WTC11 (cell line): Measurements from ENCODE around the gene DCLK1. TPM values are rescaled to one million over a fixed set of nuclear protein-coding genes. Genes with fewer than 3 reads are reported as not detected.

ENCODE experiments used
- ATAC-seq: fragments of 200-7000 bp; cut with Tn5 transposase; 2 replicates; pipeline ENCODE4 v1.10.0; 2021; ENCODE audit warnings: mild to moderate bottlenecking, moderate library complexity
- CTCF ChIA-PET: fragments of 300-600 bp; sonication (Branson Sonifier 250); formaldehyde crosslinking; loops from one replicate; lab custom pipeline; 2021; ENCODE audit warnings: antibody characterized with exemption; lab: Charles Lee
- POLR2A ChIA-PET: fragments of 350-600 bp; sonication (Branson Sonifier 250); formaldehyde crosslinking; loops from one replicate; lab custom pipeline; 2021; ENCODE audit warnings: antibody characterized with exemption; lab: Charles Lee
- DNase-seq: peaks from one replicate; pipeline ENCODE4 v3.0.0; 2021; ENCODE audit warnings: low spot score
- H3K27ac Mint-ChIP-seq: 2 replicates; pipeline ENCODE4 v1.8.0; 2021; ENCODE audit warnings: mixed read lengths
- H3K27me3 Mint-ChIP-seq: 2 replicates; pipeline ENCODE4 v1.8.0; 2021; ENCODE audit warnings: low read depth, mild to moderate bottlenecking, moderate library complexity, mixed read lengths
- H3K36me3 Mint-ChIP-seq: 2 replicates; pipeline ENCODE4 v1.8.0; 2021; ENCODE audit warnings: mixed read lengths
- H3K4me1 Mint-ChIP-seq: 2 replicates; pipeline ENCODE4 v1.8.0; 2022; ENCODE audit warnings: mixed read lengths
- H3K4me3 Mint-ChIP-seq: 2 replicates; pipeline ENCODE4 v1.8.0; 2021; ENCODE audit warnings: mild to moderate bottlenecking, moderate library complexity, mixed read lengths
- H3K9me3 Mint-ChIP-seq: 2 replicates; pipeline ENCODE4 v1.8.0; 2021; ENCODE audit warnings: mixed read lengths
- AFF4 ChIP-seq: sonication (generic); formaldehyde crosslinking; IDR thresholded peaks from 2 replicates; pipeline ENCODE4 v1.8.1; 2023; ENCODE audit warnings: mild to moderate bottlenecking, missing genetic modification reagents, borderline replicate concordance
- ARID4B ChIP-seq: sonication (generic); formaldehyde crosslinking; IDR thresholded peaks from 2 replicates; pipeline ENCODE4 v1.8.0; 2023; ENCODE audit warnings: missing genetic modification reagents, mild to moderate bottlenecking, borderline replicate concordance
- EMX1 ChIP-seq: fragments of 250-450 bp; sonication (Bioruptor Pico); IDR thresholded peaks from 2 replicates; pipeline ENCODE4 v1.8.0; 2021; ENCODE audit warnings: mild to moderate bottlenecking
- FOXK1 ChIP-seq: sonication (generic); formaldehyde crosslinking; IDR thresholded peaks from 2 replicates; pipeline ENCODE4 v1.8.0; 2022; ENCODE audit warnings: mild to moderate bottlenecking, moderate library complexity, missing genetic modification reagents
- FOXP1 ChIP-seq: sonication (generic); formaldehyde crosslinking; IDR thresholded peaks from 2 replicates; pipeline ENCODE4 v1.8.0; 2022; ENCODE audit warnings: missing genetic modification reagents, mild to moderate bottlenecking, moderate library complexity, borderline replicate concordance
- KAT7 ChIP-seq: sonication (generic); formaldehyde crosslinking; IDR thresholded peaks from 2 replicates; pipeline ENCODE4 v1.8.1; 2023; ENCODE audit warnings: missing genetic modification reagents, mild to moderate bottlenecking, borderline replicate concordance
- MLX ChIP-seq: sonication (generic); formaldehyde crosslinking; IDR thresholded peaks from 2 replicates; pipeline ENCODE4 v1.8.1; 2023; ENCODE audit warnings: mild to moderate bottlenecking, missing genetic modification reagents, moderate library complexity
- NFYB ChIP-seq: sonication (generic); formaldehyde crosslinking; conservative IDR thresholded peaks from 2 replicates; pipeline ENCODE4 v1.8.0; 2022; ENCODE audit warnings: low read depth, missing genetic modification reagents
- PRDM15 ChIP-seq: sonication (generic); formaldehyde crosslinking; IDR thresholded peaks from 2 replicates; pipeline ENCODE4 v1.8.0; 2022; ENCODE audit warnings: missing genetic modification reagents
- USF1 ChIP-seq: sonication (generic); formaldehyde crosslinking; IDR thresholded peaks from 2 replicates; pipeline ENCODE4 v1.8.0; 2022; ENCODE audit warnings: mild to moderate bottlenecking, missing genetic modification reagents
- ZBTB21 ChIP-seq: sonication (generic); formaldehyde crosslinking; IDR thresholded peaks from 2 replicates; pipeline ENCODE4 v1.8.1; 2023; ENCODE audit warnings: mild to moderate bottlenecking, missing genetic modification reagents, borderline replicate concordance
- ZNF138 ChIP-seq: sonication (generic); formaldehyde crosslinking; conservative IDR thresholded peaks from 2 replicates; pipeline ENCODE4 v1.8.1; 2022; ENCODE audit warnings: mild to moderate bottlenecking, moderate library complexity, missing genetic modification reagents
- ZNF219 ChIP-seq: sonication (generic); formaldehyde crosslinking; IDR thresholded peaks from 2 replicates; pipeline ENCODE4 v1.8.0; 2023; ENCODE audit warnings: missing genetic modification reagents, mild to moderate bottlenecking, borderline replicate concordance
- ZNF232 ChIP-seq: sonication (generic); formaldehyde crosslinking; IDR thresholded peaks from 2 replicates; pipeline ENCODE4 v1.8.0; 2022; ENCODE audit warnings: mild to moderate bottlenecking, missing genetic modification reagents
- ZNF263 ChIP-seq: sonication (generic); formaldehyde crosslinking; IDR thresholded peaks from 2 replicates; pipeline ENCODE4 v1.8.1; 2022; ENCODE audit warnings: low read depth, mild to moderate bottlenecking, moderate library complexity, missing genetic modification reagents
- ZNF512 ChIP-seq: sonication (generic); formaldehyde crosslinking; IDR thresholded peaks from 2 replicates; pipeline ENCODE4 v1.8.1; 2022; ENCODE audit warnings: missing genetic modification reagents, borderline replicate concordance
- total RNA-seq: library from RNA; stranded (reverse); gene quantifications from 3 replicates; pipeline ENCODE4 v1.2.3, GENCODE V29; 2021

Gene DCLK1
- total RNA-seq, 1 experiment from 2014 or later, result 18.5 TPM

GRCh38 chr13:35765941-35766340, 365.2 kb downstream of the DCLK1 start (continued):
- TF ChIP-seq FOXP1 (CRISPR knock-in tag) (no peak), FOXK1 (no peak)

- DNase-seq, result no peak
- no peak for TF ChIP-seq ZNF232 (CRISPR knock-in tag)
- TF ChIP-seq EMX1 (CRISPR knock-in tag), result no peak
- TF ChIP-seq AFF4, result no peak
- no peak for TF ChIP-seq NFYB (CRISPR knock-in tag)
- TF ChIP-seq KAT7, result no peak
- TF ChIP-seq MLX, result no peak
- no peak for TF ChIP-seq USF1 (CRISPR knock-in tag)
- no peak for TF ChIP-seq ZNF219 (CRISPR knock-in tag)
- TF ChIP-seq ARID4B (CRISPR knock-in tag), result no peak
- H3K36me3 Mint-ChIP-seq, result no peaks in the 10 kb centered on the region
- no peak overlapping the region for H3K4me3 Mint-ChIP-seq
- H3K4me1 Mint-ChIP-seq, result 0 out of 2 replicates have a peak, but pooled peaks cover 2% of the 10 kb centered on the region
- peak; percentile 73 for ATAC-seq
- POLR2A ChIA-PET, result no interaction called here
- H3K9me3 Mint-ChIP-seq, result no peaks in the 10 kb centered on the region
- no peak overlapping the region for H3K27ac Mint-ChIP-seq
- no peaks in the 10 kb centered on the region; the same call in 1 of the 2 replicates for H3K27me3 Mint-ChIP-seq
- CTCF ChIA-PET, result interaction anchor here (1.2 kb wide), 1 partner anchor 24 kb away, joined by 6 read pairs; no protein-coding TSS in a partner anchor
Observed at GRCh38 chr13:35765366-35765765, 365.8 kb downstream of the DCLK1 start.

GRCh38 chr13:35764326-35765015, 366.7 kb downstream of the DCLK1 start:
- DNase-seq (no peak), ATAC-seq (no peak)
- CTCF ChIA-PET, result interaction anchor here (0.6 to 1.2 kb wide), 2 partner anchors 25 to 312 kb away, joined by 3 to 6 read pairs; no protein-coding TSS in a partner anchor
- Mint-ChIP-seq H3K4me3 (no peak overlapping the region), H3K36me3 (no peaks in the 10 kb centered on the region), H3K27me3 (no peaks in the 10 kb centered on the region; the same call in 1 of the 2 replicates), H3K4me1 (no peaks in the 10 kb centered on the region), H3K9me3 (peaks cover 6% of the 10 kb centered on the region), H3K27ac (no peak overlapping the region)
- POLR2A ChIA-PET, result no interaction called here
- TF ChIP-seq PRDM15 (CRISPR knock-in tag) (no peak), ZNF138 (no peak), ZNF512 (CRISPR knock-in tag) (no peak), ZNF263 (CRISPR knock-in tag) (no peak), USF1 (CRISPR knock-in tag) (no peak), ZBTB21 (no peak)
